Uterus (tissue), 4 donors: Measurements from ENCODE around the gene IGF2BP2. TPM values are rescaled to one million over a fixed set of nuclear protein-coding genes. Genes with fewer than 3 reads are reported as not detected.

Source experiments
- DNase-seq, 2 donors: peaks; one replicate each; pipeline ENCODE4 v3.0.0-alpha.2; 2019 to 2020
- H3K27ac ChIP-seq, 2 donors: fragments of 200-600 bp; sonication (generic); 1 replicate in 1 of 2; 2 replicates in 1 of 2; pipeline ENCODE4 v1.5.1; 2016 to 2018
- H3K27me3 ChIP-seq, 2 donors: fragments of 200-600 bp; sonication (generic); one replicate each; pipeline ENCODE4 v1.5.1; 2018 to 2019; ENCODE audit warnings: control low read depth in 1 of 2
- H3K36me3 ChIP-seq, 2 donors: fragments of 200-600 bp; sonication (generic); one replicate each; pipeline ENCODE4 v1.5.1; 2019; ENCODE audit warnings: control low read depth in 1 of 2
- H3K4me1 ChIP-seq, 2 donors: fragments of 200-600 bp; sonication (generic); one replicate each; pipeline ENCODE4 v1.5.1; 2018 to 2019; ENCODE audit warnings: control low read depth in 1 of 2
- H3K4me3 ChIP-seq, 2 donors: fragments of 200-600 bp; sonication (generic); 1 replicate in 1 of 2; 2 replicates in 1 of 2; pipeline ENCODE4 v1.5.1; 2018 to 2019; ENCODE audit warnings: mild to moderate bottlenecking in 1 of 2
- H3K9me3 ChIP-seq, 2 donors: fragments of 200-600 bp; sonication (generic); one replicate each; pipeline ENCODE4 v1.5.1; 2019; ENCODE audit warnings: control low read depth in 1 of 2
- POLR2A ChIP-seq, 2 donors: fragments of 450-650 bp; IDR thresholded peaks; one replicate each; pipeline ENCODE4 v1.6.1; 2016; ENCODE audit warnings: antibody characterized with exemption in 2 of 2, mild to moderate bottlenecking in 1 of 2, moderate library complexity in 1 of 2
- intact Hi-C: fragments of 100-400 bp; cut with DNase I; formaldehyde crosslinking; loops from one replicate; pipeline ENCODE4 v1.15.1; 2023; ENCODE audit warnings: low total_unique reads
- total RNA-seq, 4 donors: library from RNA; depleted of rRNA in 3 of 4; stranded (reverse); fragments of >200 nt in 3 of 4; gene quantifications; one replicate each; pipeline versions ENCODE4 v1.1.0 to v1.2.4, GENCODE V29; 2014 to 2023
- TF ChIP-seq, protein P1 (sequence below), 4 experiments: fragments of 200-600 bp in 2 of 4; fragments of 450-650 bp in 2 of 4; sonication (generic) in 2 of 4; IDR thresholded peaks; one replicate each; pipeline ENCODE4 v1.5.1; 2016 to 2019; ENCODE audit warnings: antibody characterized with exemption in 4 of 4, mild to moderate bottlenecking in 2 of 4, moderate library complexity in 1 of 4
- donor health status: DM: yes; HTN: yes; CAD: no.

IGF2BP2 gene
- total RNA-seq, 4 donors from 2014 or later, result 2.9 to 65.6 (median 13.1) TPM

DNA sequence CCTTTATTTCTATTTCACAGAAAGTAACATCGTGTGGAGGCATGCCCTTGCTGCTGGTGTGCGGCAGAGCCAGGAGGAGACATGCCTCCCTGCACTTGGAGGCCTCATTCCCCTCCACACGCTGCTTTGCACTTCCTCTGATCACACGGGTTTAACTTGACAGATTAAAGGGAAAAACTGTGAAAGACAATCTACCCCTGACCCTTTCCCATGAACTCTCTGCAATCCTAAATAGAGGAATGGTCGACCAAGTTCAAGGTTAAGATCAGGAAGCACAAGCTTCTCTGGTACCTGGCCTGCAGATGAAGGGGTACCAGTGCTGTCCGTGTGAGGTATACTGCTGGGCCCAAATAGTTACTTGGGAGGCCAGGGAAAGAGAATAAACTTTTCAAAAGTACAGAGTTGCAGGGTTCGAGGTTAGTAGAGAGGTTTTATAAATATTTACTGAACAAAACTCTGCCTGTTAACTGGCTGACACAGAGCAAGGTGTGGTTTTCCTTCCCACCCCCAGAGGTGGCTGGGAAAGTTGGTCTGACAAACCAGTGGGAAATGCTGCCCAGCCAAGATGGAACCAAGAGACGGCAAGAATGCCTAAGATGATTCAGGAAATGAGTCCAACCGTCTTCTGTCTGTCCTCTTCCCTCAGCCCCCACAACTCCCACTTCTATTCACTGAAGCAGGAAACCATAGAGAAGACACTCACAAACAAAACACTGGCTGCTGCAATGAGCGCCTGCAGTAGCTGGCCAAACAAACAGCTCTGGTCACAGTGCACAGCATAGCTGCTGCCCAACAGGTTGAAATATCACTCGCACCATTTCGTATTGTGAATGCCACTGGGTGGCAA lies 79.6 kb downstream of the IGF2BP2 start:
- no peak for DNase-seq
- no peaks in the 10 kb centered on the region for H3K27me3 ChIP-seq
- no peaks in the 10 kb centered on the region for H3K4me1 ChIP-seq
- intact Hi-C loops, result no loop called here
- H3K36me3 ChIP-seq, result no peaks in the 10 kb centered on the region
- no peak overlapping the region for H3K4me3 ChIP-seq
- no peak overlapping the region for H3K27ac ChIP-seq
- H3K9me3 ChIP-seq, result no peaks in the 10 kb centered on the region
- TF ChIP-seq, protein P1, sequence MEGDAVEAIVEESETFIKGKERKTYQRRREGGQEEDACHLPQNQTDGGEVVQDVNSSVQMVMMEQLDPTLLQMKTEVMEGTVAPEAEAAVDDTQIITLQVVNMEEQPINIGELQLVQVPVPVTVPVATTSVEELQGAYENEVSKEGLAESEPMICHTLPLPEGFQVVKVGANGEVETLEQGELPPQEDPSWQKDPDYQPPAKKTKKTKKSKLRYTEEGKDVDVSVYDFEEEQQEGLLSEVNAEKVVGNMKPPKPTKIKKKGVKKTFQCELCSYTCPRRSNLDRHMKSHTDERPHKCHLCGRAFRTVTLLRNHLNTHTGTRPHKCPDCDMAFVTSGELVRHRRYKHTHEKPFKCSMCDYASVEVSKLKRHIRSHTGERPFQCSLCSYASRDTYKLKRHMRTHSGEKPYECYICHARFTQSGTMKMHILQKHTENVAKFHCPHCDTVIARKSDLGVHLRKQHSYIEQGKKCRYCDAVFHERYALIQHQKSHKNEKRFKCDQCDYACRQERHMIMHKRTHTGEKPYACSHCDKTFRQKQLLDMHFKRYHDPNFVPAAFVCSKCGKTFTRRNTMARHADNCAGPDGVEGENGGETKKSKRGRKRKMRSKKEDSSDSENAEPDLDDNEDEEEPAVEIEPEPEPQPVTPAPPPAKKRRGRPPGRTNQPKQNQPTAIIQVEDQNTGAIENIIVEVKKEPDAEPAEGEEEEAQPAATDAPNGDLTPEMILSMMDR (IDR thresholded peaks at IDR 0.05), result no peak
- no peak for TF ChIP-seq POLR2A (IDR thresholded peaks at IDR 0.05)

DNA sequence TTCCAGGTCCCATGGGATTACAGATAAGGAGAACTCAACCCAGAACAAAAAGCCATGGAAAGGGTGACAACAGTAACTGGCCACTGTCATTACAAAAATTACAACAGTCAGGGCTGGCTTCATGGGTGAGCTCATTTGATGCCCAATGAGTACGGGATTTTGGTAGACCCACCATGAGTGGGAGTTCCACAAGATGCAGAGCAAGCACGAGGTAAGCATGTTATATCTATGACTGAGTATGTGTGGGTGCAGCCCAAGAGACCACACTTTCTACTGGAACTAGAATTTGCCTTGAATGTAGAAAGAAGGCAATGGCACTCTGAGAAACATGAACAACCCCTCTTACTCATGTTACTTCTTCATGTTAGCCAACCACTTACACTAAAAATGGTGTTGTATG lies 83.3 kb downstream of the IGF2BP2 start:
- Histone ChIP-seq H3K36me3 (no peaks in the 10 kb centered on the region), H3K4me3 (no peak overlapping the region), H3K9me3 (no peaks in the 10 kb centered on the region), H3K27ac (no peak overlapping the region), H3K4me1 (no peaks in the 10 kb centered on the region), H3K27me3 (no peaks in the 10 kb centered on the region)
- intact Hi-C loops, result no loop called here
- TF ChIP-seq POLR2A (IDR thresholded peaks at IDR 0.05), result no peak
- TF ChIP-seq, protein P1 (IDR thresholded peaks at IDR 0.05), result no peak
- DNase-seq, result no peak

GRCh38 chr3:185740133-185740532 lies 84.7 kb downstream of the IGF2BP2 start:
- no peak overlapping the region for H3K4me3 ChIP-seq
- no peaks in the 10 kb centered on the region for H3K36me3 ChIP-seq
- intact Hi-C loops, result no loop called here
- H3K9me3 ChIP-seq, result no peaks in the 10 kb centered on the region
- H3K27me3 ChIP-seq, result no peaks in the 10 kb centered on the region
- no peak overlapping the region for H3K27ac ChIP-seq
- H3K4me1 ChIP-seq, result no peaks in the 10 kb centered on the region
- TF ChIP-seq, protein P1 (IDR thresholded peaks at IDR 0.05), result no peak
- TF ChIP-seq POLR2A (IDR thresholded peaks at IDR 0.05), result no peak
- DNase-seq, result no peak

GRCh38 chr3:185739264-185739701 lies 85.6 kb downstream of the IGF2BP2 start:
- H3K27ac ChIP-seq, result no peak overlapping the region
- intact Hi-C loops, result no loop called here

More at GRCh38 chr3:185739264-185739701, 85.6 kb downstream of the IGF2BP2 start:
- no peaks in the 10 kb centered on the region for H3K4me1 ChIP-seq
- no peaks in the 10 kb centered on the region for H3K27me3 ChIP-seq
- TF ChIP-seq, protein P1 (IDR thresholded peaks at IDR 0.05), result no peak
- no peak for TF ChIP-seq POLR2A (IDR thresholded peaks at IDR 0.05)
- H3K9me3 ChIP-seq, result no peaks in the 10 kb centered on the region
- no peak overlapping the region for H3K4me3 ChIP-seq
- H3K36me3 ChIP-seq, result no peaks in the 10 kb centered on the region
- no peak for DNase-seq
